H1 (cell line): Measurements from ENCODE around the gene JAG2. TPM values are rescaled to one million over a fixed set of nuclear protein-coding genes. Genes with fewer than 3 reads are reported as not detected.

ENCODE experiments used
- CTCF ChIA-PET: fragments of 300-600 bp; sonication (Branson Sonifier 250); formaldehyde crosslinking; loops from one replicate; lab custom pipeline; 2021; ENCODE audit not compliant: partially characterized antibody; lab: Charles Lee
- POLR2A ChIA-PET: fragments of 300-600 bp; sonication (Branson Sonifier 250); formaldehyde crosslinking; loops from one replicate; lab custom pipeline; 2021; ENCODE audit warnings: inconsistent platforms; ENCODE audit not compliant: partially characterized antibody; lab: Charles Lee
- DNase-seq, 2 experiments: peaks; one replicate each; pipeline versions ENCODE4 v3.0.0 to v3.0.0-alpha.2; 2010 to 2022; ENCODE audit warnings: low spot score in 2 of 2, low read depth in 1 of 2, mixed read lengths in 1 of 2
- FAIRE-seq: peaks from 2 replicates; lab custom pipeline; 2011; peaks lifted over from hg19 to GRCh38; lab: Jason Lieb, UNC
- H2AFZ ChIP-seq: 2 replicates; pipeline ENCODE4 v1.8.1; 2012; ENCODE audit warnings: low read length, inconsistent platforms
- H2AK5ac ChIP-seq: 2 replicates; pipeline ENCODE4 v1.6.1; 2013; ENCODE audit warnings: low read depth, low read length
- H2BK120ac ChIP-seq: replicated peaks from 2 replicates; pipeline ENCODE3; 2013; ENCODE audit warnings: low read depth, low read length, inconsistent platforms
- H2BK12ac ChIP-seq: 2 replicates; pipeline ENCODE4 v1.6.1; 2013; ENCODE audit warnings: low read depth, low read length
- H2BK15ac ChIP-seq: 2 replicates; pipeline ENCODE4 v1.6.1; 2013; ENCODE audit warnings: low read length
- H2BK20ac ChIP-seq: 2 replicates; pipeline ENCODE4 v1.6.1; 2013; ENCODE audit warnings: low read length
- H2BK5ac ChIP-seq: 2 replicates; pipeline ENCODE4 v1.6.1; 2013; ENCODE audit warnings: low read depth, low read length
- H3K14ac ChIP-seq: 2 replicates; pipeline ENCODE4 v1.6.1; 2013; ENCODE audit warnings: inconsistent platforms; ENCODE audit not compliant: insufficient read length
- H3K18ac ChIP-seq: 2 replicates; pipeline ENCODE4 v1.6.1; 2013; ENCODE audit warnings: low read length; ENCODE audit errors: extremely low read depth
- H3K23ac ChIP-seq: 2 replicates; pipeline ENCODE4 v1.6.1; 2013; ENCODE audit warnings: inconsistent platforms; ENCODE audit not compliant: insufficient read length
- H3K23me2 ChIP-seq: 2 replicates; pipeline ENCODE4 v1.6.1; 2013; ENCODE audit warnings: low read depth, low read length
- H3K27ac ChIP-seq: 2 replicates; pipeline ENCODE4 v1.6.1; 2011; ENCODE audit warnings: low read depth, low read length, inconsistent platforms
- H3K27me3 ChIP-seq, 4 experiments: replicated peaks in 1 of 4; 1 replicate in 1 of 4; 2 replicates in 3 of 4; pipeline versions ENCODE4 v1.6.1 to v1.8.1; 2011 to 2013; ENCODE audit warnings: low read length in 3 of 4, mild to moderate bottlenecking in 3 of 4, inconsistent platforms in 2 of 4, mixed read lengths in 2 of 4, moderate library complexity in 1 of 4; ENCODE audit not compliant: control insufficient read depth in 3 of 4, insufficient read depth in 3 of 4; ENCODE audit errors: extremely low read depth in 1 of 4
- H3K36me3 ChIP-seq, 4 experiments: 2 replicates each; pipeline versions ENCODE4 v1.6.1 to v1.8.1; 2011 to 2013; ENCODE audit warnings: mild to moderate bottlenecking in 4 of 4, low read length in 3 of 4, moderate library complexity in 2 of 4, control low read depth in 1 of 4, inconsistent platforms in 1 of 4; ENCODE audit not compliant: insufficient read depth in 4 of 4, control insufficient read depth in 2 of 4
- H3K4ac ChIP-seq: replicated peaks from 2 replicates; pipeline ENCODE3; 2013; ENCODE audit warnings: low read length, low read depth, mixed read lengths, inconsistent platforms; ENCODE audit not compliant: insufficient read length
- H3K4me1 ChIP-seq, 4 experiments: replicated peaks in 1 of 4; 1 replicate in 1 of 4; 2 replicates in 3 of 4; pipeline versions ENCODE4 v1.6.1 to v1.8.1; 2011 to 2013; ENCODE audit warnings: low read length in 3 of 4, inconsistent platforms in 2 of 4, mixed read lengths in 1 of 4; ENCODE audit not compliant: insufficient read depth in 4 of 4, control insufficient read depth in 3 of 4
- H3K4me2 ChIP-seq, 2 experiments: 2 replicates each; pipeline versions ENCODE4 v1.6.1 to v1.8.1; 2011 to 2013; ENCODE audit warnings: low read depth in 2 of 2, low read length in 2 of 2, control low read depth in 1 of 2, inconsistent platforms in 1 of 2, mild to moderate bottlenecking in 1 of 2; ENCODE audit not compliant: insufficient read depth in 1 of 2
- H3K4me3 ChIP-seq, 4 experiments: fragments of 200-600, 300-600 bp in 1 of 4; sonication (generic), shearing (Covaris generic), sonication (Bioruptor Twin) in 1 of 4; 2 replicates each; pipeline versions ENCODE4 v1.5.1 to v1.8.1; 2011 to 2016; ENCODE audit warnings: low read length in 4 of 4, low read depth in 3 of 4, control low read depth in 2 of 4, inconsistent platforms in 2 of 4, mild to moderate bottlenecking in 2 of 4, mixed read lengths in 1 of 4, moderate library complexity in 1 of 4; ENCODE audit not compliant: insufficient read depth in 2 of 4; ENCODE audit errors: extremely low read depth in 1 of 4
- H3K56ac ChIP-seq: replicated peaks from 2 replicates; pipeline ENCODE3; 2013; ENCODE audit warnings: low read depth, mild to moderate bottlenecking, mixed read lengths, low read length, inconsistent platforms; ENCODE audit not compliant: insufficient read length
- H3K79me1 ChIP-seq: 2 replicates; pipeline ENCODE4 v1.6.1; 2013; ENCODE audit warnings: low read depth, low read length, control low read depth
- H3K79me2 ChIP-seq, 2 experiments: 2 replicates each; pipeline versions ENCODE4 v1.6.1 to v1.8.1; 2012 to 2013; ENCODE audit warnings: low read length in 2 of 2, mild to moderate bottlenecking in 2 of 2, inconsistent platforms in 1 of 2; ENCODE audit not compliant: insufficient read depth in 2 of 2, control insufficient read depth in 1 of 2
- H3K9ac ChIP-seq, 4 experiments: replicated peaks in 1 of 4; 1 replicate in 1 of 4; 2 replicates in 3 of 4; pipeline versions ENCODE4 v1.6.1 to v1.8.1; 2011 to 2013; ENCODE audit warnings: low read depth in 3 of 4, low read length in 3 of 4, control low read depth in 2 of 4, mild to moderate bottlenecking in 2 of 4, moderate library complexity in 2 of 4, inconsistent platforms in 1 of 4; ENCODE audit errors: extremely low read depth in 1 of 4
- H3K9me3 ChIP-seq, 2 experiments: 2 replicates each; pipeline versions ENCODE4 v1.6.1 to v1.8.1; 2012 to 2013; ENCODE audit warnings: mild to moderate bottlenecking in 2 of 2, moderate library complexity in 2 of 2, control low read depth in 1 of 2, inconsistent platforms in 1 of 2, low read depth in 1 of 2, low read length in 1 of 2, mixed read lengths in 1 of 2; ENCODE audit not compliant: insufficient read depth in 2 of 2
- H4K20me1 ChIP-seq, 2 experiments: replicated peaks in 1 of 2; 2 replicates each; pipeline versions ENCODE3 to v1.8.1; 2011 to 2013; ENCODE audit warnings: inconsistent platforms in 2 of 2, low read length in 2 of 2, mild to moderate bottlenecking in 1 of 2; ENCODE audit not compliant: insufficient read depth in 2 of 2, control insufficient read depth in 1 of 2
- H4K5ac ChIP-seq: 2 replicates; pipeline ENCODE4 v1.6.1; 2013; ENCODE audit warnings: low read length, low read depth, mixed read lengths, inconsistent platforms; ENCODE audit not compliant: insufficient read length
- H4K8ac ChIP-seq: 2 replicates; pipeline ENCODE4 v1.8.0; 2013; ENCODE audit warnings: mild to moderate bottlenecking, moderate library complexity, low read length, inconsistent platforms; ENCODE audit not compliant: insufficient read depth; ENCODE audit errors: extremely low read depth
- H4K91ac ChIP-seq: replicated peaks from 2 replicates; pipeline ENCODE3; 2013; ENCODE audit warnings: low read length, mixed read lengths, inconsistent platforms; ENCODE audit not compliant: insufficient read length
- CEBPB ChIP-seq: IDR thresholded peaks from 2 replicates; pipeline ENCODE4 v1.6.1; 2012; ENCODE audit warnings: low read depth, low read length
- CTBP2 ChIP-seq: IDR thresholded peaks from 2 replicates; pipeline ENCODE4 v1.7.0; 2011; ENCODE audit warnings: borderline replicate concordance, mild to moderate bottlenecking, moderate library complexity, mixed read lengths, low read length; ENCODE audit not compliant: insufficient read depth, insufficient read length
- CTCF ChIP-seq, 3 experiments: IDR thresholded peaks; 1 replicate in 2 of 3; 2 replicates in 1 of 3; pipeline versions ENCODE4 v1.5.1 to v1.6.1; 2011; ENCODE audit warnings: low read length in 3 of 3, mild to moderate bottlenecking in 3 of 3, inconsistent platforms in 2 of 3, low read depth in 1 of 3, moderate library complexity in 1 of 3; ENCODE audit not compliant: insufficient read depth in 1 of 3; ENCODE audit errors: control extremely low read depth in 1 of 3
- GTF2F1 ChIP-seq: IDR thresholded peaks from 2 replicates; pipeline ENCODE4 v1.6.1; 2012; ENCODE audit warnings: low read depth, low read length, improper control_type of control experiment, borderline replicate concordance
- PHF8 ChIP-seq: fragments of 200-600 bp; sonication (generic); conservative IDR thresholded peaks from 2 replicates; pipeline ENCODE4 v1.7.1; 2012; ENCODE audit warnings: low read depth, mild to moderate bottlenecking, inconsistent platforms, low read length, moderate library complexity
- RFX5 ChIP-seq: IDR thresholded peaks from 2 replicates; pipeline ENCODE4 v1.6.1; 2011; ENCODE audit warnings: low read depth, low read length, improper control_type of control experiment, borderline replicate concordance
- SAP30 ChIP-seq: fragments of 300-600 bp; sonication (generic); IDR thresholded peaks from 2 replicates; pipeline ENCODE4 v1.7.1; 2012; ENCODE audit warnings: low read length, moderate library complexity, mild to moderate bottlenecking, inconsistent platforms; ENCODE audit not compliant: insufficient read depth, insufficient replicate concordance
- SIN3A ChIP-seq, 2 experiments: IDR thresholded peaks in 1 of 2; conservative IDR thresholded peaks in 1 of 2; 2 replicates each; pipeline ENCODE4 v1.6.1; 2011 to 2012; ENCODE audit warnings: low read length in 2 of 2, improper control_type of control experiment in 1 of 2, low read depth in 1 of 2, mild to moderate bottlenecking in 1 of 2
- SUZ12 ChIP-seq: fragments of 200-600 bp; sonication (generic); IDR thresholded peaks from 2 replicates; pipeline ENCODE4 v1.6.1; 2012; ENCODE audit warnings: mild to moderate bottlenecking, inconsistent platforms, low read length, moderate library complexity, mixed read lengths
- TBP ChIP-seq: IDR thresholded peaks from 2 replicates; pipeline ENCODE4 v1.6.1; 2011; ENCODE audit warnings: low read depth, low read length, improper control_type of control experiment
- WGBS, 2 experiments: shearing (Covaris generic) in 1 of 2; methylation state at CpG; one replicate each; pipeline versions ENCODE4 v1.1.6 to v1.1.7; 2013 to 2015; ENCODE audit warnings: low lambda C conversion rate in 2 of 2, mixed read lengths in 2 of 2, inconsistent platforms in 1 of 2, low coverage in 1 of 2, missing lambda C conversion rate in 1 of 2; ENCODE audit not compliant: insufficient replicate concordance in 2 of 2, insufficient coverage in 1 of 2, insufficient read length in 1 of 2; ENCODE audit errors: extremely low coverage in 1 of 2, missing lambda C conversion rate in 1 of 2; 5-methylcytosine and 5-hydroxymethylcytosine counted together
- polyA plus RNA-seq, 7 experiments: library from polyadenylated mRNA; depleted of rRNA in 3 of 7; stranded (reverse) in 5 of 7; unstranded in 2 of 7; fragments of >200 nt in 5 of 7; fragments of 200-250 nt in 2 of 7; gene quantifications; 1 replicate in 5 of 7; 2 replicates in 1 of 7; 4 replicates in 1 of 7; pipeline versions ENCODE4 v1.2.1 to v1.2.3, GENCODE V29; 2011 to 2013; ENCODE audit warnings: missing spikeins in 2 of 7, mixed read lengths in 2 of 7
- total RNA-seq: library from RNA; stranded (reverse); fragmentation: NEBNext Ultra II Directional; extraction: Animal tissue kit (Norgen Biotek cat#: 25700); gene quantifications from 2 replicates; pipeline ENCODE4 v1.2.1, GENCODE V29; 2021

JAG2 gene
- total and polyA plus RNA-seq, 2 of the 8 experiments (the other 6 are each of a cell fraction or from before 2014, with no cell fraction given): 2.8 to 6.2 TPM

GRCh38 chr14:105098316-105098715 is 70.3 kb downstream of the JAG2 start:
- no peak overlapping the region for H3K9ac ChIP-seq
- no peaks in the 10 kb centered on the region for H3K79me1 ChIP-seq
- H3K27me3 ChIP-seq: peaks cover 0 to 21% (median 10%) of the 10 kb centered on the region in 4 experiments; a peak in 6 of 7 replicates
- H3K36me3 ChIP-seq: no peaks in the 10 kb centered on the region
- H3K79me2 ChIP-seq: no peaks in the 10 kb centered on the region
- no peak overlapping the region for H3K23ac ChIP-seq
- no peak for DNase-seq
- peaks cover 2% of the 10 kb centered on the region; the same call in 1 of the 2 replicates for H3K23me2 ChIP-seq
- WGBS, 2 experiments: 81% methylated on average over 8 of the region's 8 CpGs; no CpG with 5 or more reads in 1 of the 2 experiments
- H2BK120ac ChIP-seq: no peak overlapping the region
- H2AFZ ChIP-seq: no peak overlapping the region
- H3K56ac ChIP-seq: no peak overlapping the region
- no peak for FAIRE-seq
- H3K18ac ChIP-seq: no peak overlapping the region
- ChIA-PET POLR2A (interaction anchor here (1.1 kb wide), 1 partner anchor 28 kb away, joined by 3 read pairs; no protein-coding TSS in a partner anchor), CTCF (interaction anchor here (1.3 kb wide), 1 partner anchor 13 kb away, joined by 4 read pairs; no protein-coding TSS in a partner anchor)
- H4K8ac ChIP-seq: no peak overlapping the region
- peaks cover 11 to 22% of the 10 kb centered on the region in 2 experiments for H3K9me3 ChIP-seq
- H2AK5ac ChIP-seq: no peak overlapping the region
- no peak overlapping the region for H2BK12ac ChIP-seq
- H4K20me1 ChIP-seq: peaks cover 0 to 4% of the 10 kb centered on the region in 2 experiments
- no peak overlapping the region for H2BK15ac ChIP-seq
- no peak overlapping the region for H3K4me2 ChIP-seq
- H2BK5ac ChIP-seq: no peak overlapping the region
- no peak overlapping the region for H3K14ac ChIP-seq
- H3K27ac ChIP-seq: no peak overlapping the region
- no peak overlapping the region for H4K91ac ChIP-seq
- H3K4ac ChIP-seq: no peak overlapping the region
- no peak overlapping the region for H2BK20ac ChIP-seq
- no peak overlapping the region for H3K4me3 ChIP-seq
- H4K5ac ChIP-seq: no peak overlapping the region
- H3K4me1 ChIP-seq: peaks cover 0 to 7% (median 6%) of the 10 kb centered on the region in 4 experiments; a peak in 4 of 7 replicates
- no peak for TF ChIP-seq GTF2F1
- TF ChIP-seq CTBP2: no peak
- no peak for TF ChIP-seq SIN3A (conservative IDR thresholded peaks at IDR 0.05 in 1 of 2, IDR thresholded peaks at IDR 0.05 in 1 of 2; ENCODE audit: low read depth in 1 of 2, low read length in 2 of 2)
- no peak for TF ChIP-seq SAP30
- TF ChIP-seq PHF8: no peak
- TF ChIP-seq CTCF (IDR thresholded peaks at IDR 0.05; ENCODE audit: control extremely low read depth in 1 of 3, insufficient read depth in 1 of 3, low read depth in 1 of 3, low read length in 3 of 3): no peak
- no peak for TF ChIP-seq SUZ12
- TF ChIP-seq RFX5: no peak
- no peak for TF ChIP-seq CEBPB
- TF ChIP-seq TBP: no peak
